ENCODE data around the gene UGT1A3.

Gene UGT1A3

DNA sequence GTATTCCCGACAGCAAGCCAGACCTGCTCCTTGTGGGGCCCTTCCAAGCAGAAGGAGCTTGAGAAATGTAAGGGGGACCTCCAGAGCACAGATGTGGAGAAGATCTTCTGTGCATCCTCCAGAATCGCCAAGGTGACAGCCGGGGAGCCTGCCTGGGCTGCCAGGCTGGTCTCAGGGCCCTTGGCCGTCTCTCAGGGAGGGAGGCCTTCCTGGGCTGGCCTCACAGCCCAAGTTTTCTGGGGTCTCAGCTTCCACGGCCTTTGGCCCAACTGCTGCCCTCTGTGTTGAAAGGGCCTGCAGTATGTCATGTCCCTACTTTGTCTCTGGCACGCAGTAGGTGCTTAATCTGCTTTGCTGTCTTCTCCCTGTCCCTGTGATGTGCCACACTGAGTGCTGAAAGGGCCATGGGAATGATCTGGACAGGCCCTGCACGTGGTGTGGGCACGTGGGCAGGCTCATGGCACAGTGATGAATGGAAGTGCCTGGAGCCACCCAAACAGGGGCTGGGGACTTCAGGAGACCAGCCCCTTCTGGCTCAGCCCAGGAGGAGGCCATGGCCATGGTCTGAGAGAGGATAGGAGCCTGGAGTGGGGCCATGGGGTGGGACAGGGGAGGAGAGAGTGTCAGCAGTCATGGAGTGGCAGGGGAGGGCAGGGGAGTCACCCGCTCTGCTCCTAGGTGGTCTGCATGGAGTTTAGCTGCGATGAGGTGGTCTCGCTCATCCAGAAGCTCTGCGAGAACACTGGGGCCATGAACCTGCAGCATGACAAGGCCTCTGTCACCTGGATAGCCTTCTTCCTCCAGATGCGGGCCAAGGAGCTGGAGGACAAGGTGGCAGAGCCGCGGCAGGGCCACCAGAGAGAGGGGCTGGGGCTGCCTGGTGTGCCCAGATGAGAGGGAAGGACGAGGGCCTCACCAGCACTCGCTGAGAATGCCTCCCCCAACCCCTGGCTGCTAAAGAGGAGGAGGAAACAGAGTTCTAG lies 90.1 kb downstream of the UGT1A3 start:
- no peak for DNase-seq

DNA sequence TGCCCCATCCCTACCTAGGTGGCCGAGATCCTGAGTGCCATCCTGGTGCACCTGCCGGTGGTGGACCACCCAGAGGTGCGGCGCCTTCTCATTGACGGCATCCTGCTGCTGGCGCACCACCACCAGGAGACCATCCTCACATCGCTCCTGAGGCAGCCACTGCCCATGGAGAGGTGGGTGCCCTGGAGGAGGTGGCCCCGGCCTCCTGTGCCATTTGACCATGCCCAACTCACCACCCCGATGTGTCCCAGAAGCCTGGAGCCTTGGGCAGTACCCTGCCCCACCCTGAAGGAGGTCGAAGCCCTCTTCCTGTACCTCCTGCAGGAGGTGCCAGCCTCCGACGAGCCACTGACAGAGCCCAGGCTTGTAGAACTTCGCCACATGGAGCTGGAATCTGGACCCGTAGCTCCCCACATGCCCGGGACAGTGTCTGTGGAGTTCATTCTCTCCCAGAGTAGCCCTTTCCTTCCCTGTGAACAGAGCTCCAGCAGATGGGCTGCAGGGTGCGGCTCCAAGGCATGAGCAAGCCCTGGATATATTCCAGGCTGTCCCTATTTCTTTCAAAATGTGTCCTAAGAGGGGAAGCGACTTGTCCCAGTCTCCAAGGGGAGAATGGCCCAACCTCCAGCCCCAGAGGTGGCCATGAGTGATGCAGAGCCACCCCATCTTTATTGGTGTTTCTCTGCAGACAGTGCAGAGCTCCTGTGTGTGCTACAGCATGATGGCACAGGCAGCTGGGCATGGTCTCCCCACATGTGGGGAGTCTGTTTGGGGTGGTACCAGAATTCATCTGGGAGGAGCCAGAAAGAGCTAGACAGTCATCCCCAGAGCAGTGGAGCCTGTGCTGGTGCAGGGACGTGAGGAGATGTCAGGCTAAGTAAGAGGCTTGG lies 91.3 kb downstream of the UGT1A3 start:
- no peak for DNase-seq

DNA sequence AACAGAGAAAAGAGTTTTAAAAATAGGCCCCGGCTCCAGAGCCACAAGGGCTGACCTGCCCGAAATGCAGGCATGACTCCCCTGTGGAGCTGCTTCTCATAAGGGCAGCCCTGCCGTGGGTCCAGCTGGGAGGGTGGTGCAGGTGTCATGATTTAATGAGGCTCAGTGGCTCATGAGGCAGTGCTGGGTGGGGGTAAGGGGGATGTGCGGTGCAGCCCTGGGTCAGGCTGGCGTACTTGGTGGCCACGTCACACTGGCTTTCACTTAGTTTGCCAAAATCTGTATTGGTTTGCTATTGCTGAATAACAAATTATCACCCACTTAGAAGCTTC lies 91.9 kb downstream of the UGT1A3 start:
- no peak for DNase-seq

DNA sequence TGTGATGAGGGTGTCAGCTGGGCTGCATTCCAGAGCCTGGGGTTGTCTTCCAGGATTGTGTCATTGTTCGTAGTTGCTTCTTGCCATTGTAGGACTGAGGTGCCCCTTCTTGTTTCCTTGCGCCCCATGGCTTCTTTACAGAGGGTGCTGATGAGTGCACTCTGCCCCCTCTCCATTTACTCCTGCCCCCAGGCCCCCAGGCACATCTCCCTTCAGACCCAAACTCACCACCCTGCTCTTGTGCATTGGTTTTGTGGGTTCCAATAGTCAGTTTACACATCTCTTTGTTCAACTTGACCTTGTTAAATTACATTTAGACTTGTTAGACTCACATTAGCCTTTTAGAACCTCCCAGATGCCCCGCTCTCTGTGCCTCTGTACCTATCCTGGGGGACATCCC lies 92.4 kb downstream of the UGT1A3 start:
- DNase-seq = no peak

DNA sequence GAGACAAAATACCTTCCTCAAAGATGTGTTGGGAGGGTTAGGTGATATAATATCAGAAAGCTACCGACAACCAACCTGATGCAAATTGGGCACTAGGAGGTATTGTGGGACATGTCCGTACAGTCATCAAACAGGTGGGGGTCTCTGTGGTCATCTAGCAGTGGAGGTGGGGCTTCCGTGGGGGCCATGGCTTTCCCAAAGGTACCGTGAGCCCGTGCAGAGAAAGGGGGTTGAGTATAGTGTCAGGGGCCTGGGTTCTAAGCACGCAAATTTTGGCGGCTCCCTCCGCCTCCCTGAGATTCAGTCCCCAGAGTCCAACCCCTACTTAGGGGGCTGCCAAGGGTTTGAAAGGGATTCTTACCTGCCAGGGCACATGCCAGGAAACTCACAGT lies 92.9 kb downstream of the UGT1A3 start:
- DNase-seq = no peak

DNA sequence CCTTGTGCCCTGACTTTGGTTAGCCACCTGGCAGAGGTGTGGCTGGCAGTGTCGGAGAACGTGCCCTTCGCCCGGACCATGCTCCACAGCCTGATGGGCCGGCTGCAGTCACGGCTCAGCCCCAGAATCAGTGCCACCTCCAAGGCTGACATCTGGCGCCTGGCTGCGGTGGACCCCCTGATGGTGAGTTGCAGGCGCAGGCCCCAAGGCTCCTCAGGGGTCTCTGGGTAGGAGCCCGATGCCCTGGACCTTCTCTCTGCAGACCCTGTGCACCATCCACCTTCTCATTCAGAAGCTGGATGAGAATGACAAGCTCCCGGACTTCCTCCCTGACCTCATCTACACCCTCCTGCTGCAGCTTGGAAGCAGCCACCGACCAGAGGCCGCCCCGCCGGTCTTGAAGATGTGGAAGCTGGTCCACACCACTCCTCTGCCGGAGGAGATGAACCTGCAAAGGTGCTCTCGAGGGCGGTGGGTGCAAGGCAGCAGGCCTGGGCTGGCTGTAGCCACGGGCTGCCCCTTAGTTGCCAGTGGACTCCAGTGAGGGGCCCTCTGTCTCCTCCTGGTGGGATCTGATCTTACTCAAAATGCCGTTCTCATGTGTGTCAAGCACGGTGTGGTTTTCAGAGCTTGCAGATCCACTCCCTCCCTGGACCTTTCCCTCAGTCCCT lies 93.4 kb downstream of the UGT1A3 start:
- no peak for DNase-seq

All from activated naive CD4-positive, alpha-beta T cell (primary cell).